IMR-90 (cell line): ENCODE measurements around the gene FANCE. TPM values are rescaled to one million over a fixed set of nuclear protein-coding genes. Genes with fewer than 3 reads are reported as not detected.

Source experiments
- ATAC-seq: fragments of 200-7000 bp; cut with Tn5 transposase; 2 replicates; pipeline ENCODE4 v1.9.1; 2020; ENCODE audit warnings: low read depth, mild to moderate bottlenecking, moderate library complexity
- BruUV-seq: library from RNA; stranded (reverse); fragments of 400-500 nt; replicated peaks from 2 replicates; lab custom pipeline; 2021; lab: Mats Ljungman, UMichigan
- CTCF ChIA-PET: fragments of 300-600 bp; formaldehyde crosslinking; extraction: SDS; loops from one replicate; lab custom pipeline; 2021; ENCODE audit warnings: antibody characterized with exemption; lab: Yijun Ruan, JAX
- POLR2A ChIA-PET: fragments of 300-600 bp; sonication (Branson Sonifier 250); formaldehyde crosslinking; loops from one replicate; lab custom pipeline; 2022; ENCODE audit warnings: antibody characterized with exemption; ENCODE audit not compliant: unreplicated experiment; lab: Charles Lee
- DNase-seq: peaks from one replicate; pipeline ENCODE4 v3.0.0; 2013
- H2AFZ ChIP-seq: replicated peaks from 2 replicates; pipeline ENCODE3; 2013; ENCODE audit warnings: low read length, mild to moderate bottlenecking; ENCODE audit not compliant: poor library complexity
- H2AK5ac ChIP-seq: 2 replicates; pipeline ENCODE4 v1.6.1; 2013; ENCODE audit warnings: low read depth, low read length, inconsistent platforms
- H2AK9ac ChIP-seq: replicated peaks from 2 replicates; pipeline ENCODE3; 2013; ENCODE audit warnings: mild to moderate bottlenecking, low read depth, low read length, moderate library complexity; ENCODE audit not compliant: poor library complexity
- H2BK120ac ChIP-seq: 2 replicates; pipeline ENCODE4 v1.6.1; 2013; ENCODE audit warnings: low read depth, low read length, inconsistent platforms
- H2BK15ac ChIP-seq: 3 replicates; pipeline ENCODE4 v1.6.1; 2013; ENCODE audit warnings: low read depth, low read length, inconsistent platforms
- H2BK20ac ChIP-seq: 2 replicates; pipeline ENCODE4 v1.6.1; 2013; ENCODE audit warnings: low read depth, mild to moderate bottlenecking, inconsistent platforms, low read length, moderate library complexity
- H2BK5ac ChIP-seq: 2 replicates; pipeline ENCODE4 v1.6.1; 2013; ENCODE audit warnings: mild to moderate bottlenecking, low read depth, low read length, inconsistent platforms; ENCODE audit not compliant: poor library complexity, severe bottlenecking
- H3K14ac ChIP-seq: replicated peaks from 2 replicates; pipeline ENCODE4 v1.6.1; 2013; ENCODE audit warnings: low read depth, low read length, inconsistent platforms
- H3K18ac ChIP-seq: 2 replicates; pipeline ENCODE4 v1.6.1; 2013; ENCODE audit warnings: low read depth, low read length, control low read depth
- H3K23ac ChIP-seq: 2 replicates; pipeline ENCODE4 v1.6.1; 2013; ENCODE audit warnings: low read depth, low read length, inconsistent platforms
- H3K27ac ChIP-seq: 2 replicates; pipeline ENCODE4 v1.5.1; 2013; ENCODE audit warnings: mild to moderate bottlenecking, control low read depth, low read length; ENCODE audit not compliant: insufficient read depth
- H3K27me3 ChIP-seq: 2 replicates; pipeline ENCODE4 v1.6.1; 2013; ENCODE audit warnings: low read length; ENCODE audit not compliant: control insufficient read depth, insufficient read depth
- H3K36me3 ChIP-seq: 2 replicates; pipeline ENCODE4 v1.6.1; 2013; ENCODE audit warnings: low read length, mixed read lengths; ENCODE audit not compliant: control insufficient read depth, insufficient read depth
- H3K4ac ChIP-seq: 2 replicates; pipeline ENCODE4 v1.6.1; 2013; ENCODE audit warnings: low read depth, low read length, inconsistent platforms
- H3K4me1 ChIP-seq: 2 replicates; pipeline ENCODE4 v1.6.1; 2013; ENCODE audit warnings: low read length, mixed read lengths; ENCODE audit not compliant: control insufficient read depth, insufficient read depth
- H3K4me2 ChIP-seq: 2 replicates; pipeline ENCODE4 v1.6.1; 2013; ENCODE audit warnings: low read depth, mild to moderate bottlenecking, control low read depth, low read length, moderate library complexity
- H3K4me3 ChIP-seq: 2 replicates; pipeline ENCODE4 v1.5.1; 2013; ENCODE audit warnings: low read depth, mild to moderate bottlenecking, control low read depth, low read length, moderate library complexity; ENCODE audit not compliant: insufficient read depth
- H3K56ac ChIP-seq: 2 replicates; pipeline ENCODE4 v1.6.1; 2013; ENCODE audit warnings: low read length, inconsistent platforms; ENCODE audit not compliant: insufficient read depth; ENCODE audit errors: extremely low read depth
- H3K79me1 ChIP-seq, 2 experiments: 2 replicates each; pipeline ENCODE4 v1.6.1; 2013; ENCODE audit warnings: low read length in 2 of 2, inconsistent platforms in 1 of 2, low read depth in 1 of 2
- H3K9ac ChIP-seq: 2 replicates; pipeline ENCODE4 v1.6.1; 2013; ENCODE audit warnings: low read depth, low read length, control low read depth
- H3K9me1 ChIP-seq: 2 replicates; pipeline ENCODE4 v1.6.1; 2013; ENCODE audit warnings: low read length, inconsistent platforms; ENCODE audit not compliant: insufficient read depth
- H3K9me3 ChIP-seq: 2 replicates; pipeline ENCODE4 v1.6.1; 2013; ENCODE audit warnings: low read length; ENCODE audit not compliant: control insufficient read depth, insufficient read depth
- H4K20me1 ChIP-seq: 2 replicates; pipeline ENCODE4 v1.6.1; 2013; ENCODE audit warnings: low read length, inconsistent platforms; ENCODE audit not compliant: insufficient read depth
- H4K5ac ChIP-seq: 2 replicates; pipeline ENCODE4 v1.6.1; 2013; ENCODE audit warnings: mild to moderate bottlenecking, low read depth, low read length, control low read depth
- H4K8ac ChIP-seq, 2 experiments: 2 replicates each; pipeline ENCODE4 v1.6.1; 2013; ENCODE audit warnings: low read depth in 2 of 2, low read length in 2 of 2, control low read depth in 1 of 2, inconsistent platforms in 1 of 2
- H4K91ac ChIP-seq: 2 replicates; pipeline ENCODE4 v1.6.1; 2013; ENCODE audit warnings: low read depth, low read length, inconsistent platforms; ENCODE audit not compliant: insufficient read depth
- CEBPB ChIP-seq: IDR thresholded peaks from 2 replicates; pipeline ENCODE4 v1.6.1; 2012; ENCODE audit warnings: low read depth, low read length, improper control_type of control experiment
- FOS ChIP-seq: fragments of 150-350 bp; IDR thresholded peaks from 2 replicates; pipeline ENCODE4 v1.6.1; 2016; ENCODE audit warnings: low read depth, low read length
- MAZ ChIP-seq: IDR thresholded peaks from 2 replicates; pipeline ENCODE4 v1.6.1; 2012; ENCODE audit warnings: low read depth, mild to moderate bottlenecking, low read length, improper control_type of control experiment, moderate library complexity, borderline replicate concordance
- WGBS, 2 experiments: methylation state at CpG; one replicate each; pipeline versions ENCODE4 v1.1.5 to v1.1.7; 2013; ENCODE audit warnings: missing lambda C conversion rate in 2 of 2; ENCODE audit not compliant: insufficient read length in 1 of 2; ENCODE audit errors: extremely low coverage in 2 of 2; 5-methylcytosine and 5-hydroxymethylcytosine counted together
- dilution Hi-C: fragments of 300-500 bp; cut with HindIII; formaldehyde crosslinking; loops from one replicate; pipeline ENCODE4 v1.14.3; 2018; ENCODE audit warnings: low sequenced_read_pairs; ENCODE audit not compliant: unreplicated experiment
- in situ Hi-C: fragments of 300-500 bp; cut with MboI; formaldehyde crosslinking; loops from 3 replicates; pipeline ENCODE4 v1.14.3; 2019; ENCODE audit warnings: low sequenced_read_pairs, inconsistent platforms, mixed read lengths
- intact Hi-C: fragments of 100-400 bp; cut with micrococcal nuclease; formaldehyde crosslinking; loops from 2 replicates; pipeline ENCODE4 v1.10.0; 2022
- polyA plus RNA-seq, 3 experiments: library from polyadenylated mRNA; depleted of rRNA; stranded (reverse); fragments of >200 nt; gene quantifications; 2 replicates each; pipeline ENCODE4 v1.2.3, GENCODE V29; 2012; ENCODE audit warnings: low replicate concordance in 1 of 3
- total RNA-seq: library from RNA; depleted of rRNA; stranded (reverse); fragments of >200 nt; gene quantifications from 2 replicates; pipeline ENCODE4 v1.2.3, GENCODE V29; 2012
- TF ChIP-seq, protein P1 (sequence below): fragments of 150-350 bp; IDR thresholded peaks from 2 replicates; pipeline ENCODE4 v1.6.1; 2017; ENCODE audit warnings: mild to moderate bottlenecking, antibody characterized with exemption, low read length, low read depth

FANCE gene
- total and polyA plus RNA-seq, 2 of the 4 experiments (the other 2 are of a cell fraction) = 7.1 to 9.1 TPM

DNA sequence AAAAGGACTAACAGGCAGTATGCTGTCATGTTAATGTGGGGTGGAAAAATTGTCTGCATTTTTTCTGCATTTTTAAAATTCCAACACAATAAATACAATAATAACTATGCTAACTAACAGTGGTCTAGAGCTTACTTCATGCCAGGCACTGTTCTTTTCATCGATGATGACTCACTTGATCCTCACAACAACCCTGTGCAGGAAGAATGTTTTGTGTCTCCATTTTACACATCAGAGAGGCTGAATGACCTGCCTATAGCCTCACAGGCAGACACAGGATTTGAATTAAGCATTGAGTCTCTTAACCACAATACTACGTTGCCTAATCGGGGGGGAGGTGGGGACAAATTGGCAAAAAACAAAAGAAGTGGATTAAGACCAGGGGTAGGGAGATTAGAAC lies 26.9 kb upstream of the FANCE start:
- WGBS, 2 experiments = no CpG with 5 or more reads among the region's 3 CpGs
- Histone ChIP-seq H4K5ac (peak overlapping the region; percentile 94), H4K20me1 (no peaks in the 10 kb centered on the region), H3K79me1 (peaks cover 30 to 55% of the 10 kb centered on the region in 2 experiments), H2BK15ac (peak overlapping the region; percentile 57; the same call in 2 of the 3 replicates), H3K23ac (peak overlapping the region; percentile 68), H2AFZ (no peak overlapping the region), H2BK120ac (peak overlapping the region; percentile 100), H3K27me3 (no peaks in the 10 kb centered on the region), H3K27ac (peak overlapping the region; percentile 98), H3K56ac (peak overlapping the region; percentile 30; the same call in 1 of the 2 replicates), H3K9ac (peak overlapping the region; percentile 11; the same call in 1 of the 2 replicates), H3K9me3 (peaks cover 6% of the 10 kb centered on the region), H2AK9ac (peak overlapping the region; percentile 86), H3K36me3 (peaks cover 38% of the 10 kb centered on the region), H2BK5ac (peak overlapping the region; percentile 100), H3K9me1 (peaks cover 32% of the 10 kb centered on the region), H4K91ac (peak overlapping the region; percentile 100), H3K4ac (peak overlapping the region; percentile 100), H3K14ac (peak overlapping the region; percentile 98), H2AK5ac (peak overlapping the region; percentile 100), H3K4me3 (no peak overlapping the region), H4K8ac (peak overlapping the region; percentile 92; a peak in 3 of 4 replicates), H3K4me1 (peaks cover 40% of the 10 kb centered on the region), H3K18ac (peak overlapping the region; percentile 92), H2BK20ac (peak overlapping the region; percentile 99), H3K4me2 (0 out of 2 replicates have a peak overlapping the region, but pooled peaks have one; percentile 9)
- peak; percentile 71 for ATAC-seq
- CTCF ChIA-PET = interaction anchor here (1.0 kb wide), 1 partner anchor 10 kb away, joined by 4 read pairs; no protein-coding TSS in a partner anchor
- TF ChIP-seq, protein P1, sequence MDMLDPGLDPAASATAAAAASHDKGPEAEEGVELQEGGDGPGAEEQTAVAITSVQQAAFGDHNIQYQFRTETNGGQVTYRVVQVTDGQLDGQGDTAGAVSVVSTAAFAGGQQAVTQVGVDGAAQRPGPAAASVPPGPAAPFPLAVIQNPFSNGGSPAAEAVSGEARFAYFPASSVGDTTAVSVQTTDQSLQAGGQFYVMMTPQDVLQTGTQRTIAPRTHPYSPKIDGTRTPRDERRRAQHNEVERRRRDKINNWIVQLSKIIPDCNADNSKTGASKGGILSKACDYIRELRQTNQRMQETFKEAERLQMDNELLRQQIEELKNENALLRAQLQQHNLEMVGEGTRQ = no peak
- TF ChIP-seq CEBPB = peak; percentile 78
- peak; percentile 84 for TF ChIP-seq FOS
- no peak for TF ChIP-seq MAZ
- no TSS peak for BruUV-seq
- peak; percentile 96 for DNase-seq
- in situ Hi-C loops (no loop called here), intact Hi-C loops (no loop called here), dilution Hi-C loops (no loop called here)
- POLR2A ChIA-PET = no interaction called here
